HG03442 (cell line): Measurements from ENCODE around the gene RPS27L.

ENCODE experiments used
- ATAC-seq: cut with Tn5 transposase; IDR thresholded peaks from one replicate; pipeline ENCODE4 v1.9.1; 2021; ENCODE audit warnings: mild to moderate bottlenecking, moderate library complexity; ENCODE audit not compliant: unreplicated experiment

The RPS27L gene

GRCh38 chr15:63188247-63188925 is 31.1 kb upstream of the RPS27L start:
- ATAC-seq: no peak

- ATAC-seq: no peak
These were observed 30.4 kb upstream of the RPS27L start for GRCh38 chr15:63187589-63188226.

GRCh38 chr15:63186065-63186464 is 28.8 kb upstream of the RPS27L start:
- no peak for ATAC-seq

GRCh38 chr15:63185206-63185605 is 27.9 kb upstream of the RPS27L start:
- no peak for ATAC-seq

GRCh38 chr15:63181648-63182047 is 24.4 kb upstream of the RPS27L start:
- no peak for ATAC-seq

GRCh38 chr15:63180746-63181145 is 23.5 kb upstream of the RPS27L start:
- ATAC-seq: no peak

GRCh38 chr15:63178034-63178433 is 20.8 kb upstream of the RPS27L start:
- no peak for ATAC-seq

- no peak for ATAC-seq
These were observed 19.0 kb upstream of the RPS27L start for GRCh38 chr15:63176302-63176701.

- no peak for ATAC-seq
These were observed 15.7 kb upstream of the RPS27L start for GRCh38 chr15:63172851-63173451.

GRCh38 chr15:63172376-63172775 is 15.1 kb upstream of the RPS27L start:
- ATAC-seq: no peak

GRCh38 chr15:63169788-63170187 is 12.5 kb upstream of the RPS27L start:
- no peak for ATAC-seq

GRCh38 chr15:63166219-63166618 is 8.9 kb upstream of the RPS27L start:
- no peak for ATAC-seq

GRCh38 chr15:63165166-63165859 is 8.0 kb upstream of the RPS27L start:
- ATAC-seq: no peak

- ATAC-seq: no peak
These were observed 5.9 kb upstream of the RPS27L start for GRCh38 chr15:63163217-63163616.

GRCh38 chr15:63160638-63161037 is 3.4 kb upstream of the RPS27L start:
- ATAC-seq: no peak

GRCh38 chr15:63157891-63158431 is 684 bp upstream of the RPS27L start:
- ATAC-seq: peak; percentile 28

GRCh38 chr15:63156755-63157117 is 541 bp downstream of the RPS27L start:
- ATAC-seq: no peak

- ATAC-seq: no peak
These were observed 1.1 kb downstream of the RPS27L start for GRCh38 chr15:63156086-63156710.

GRCh38 chr15:63155486-63155885 is 1.8 kb downstream of the RPS27L start:
- no peak for ATAC-seq

GRCh38 chr15:63151665-63152064 is 5.6 kb downstream of the RPS27L start:
- ATAC-seq: no peak

- ATAC-seq: no peak
These were observed 10.6 kb downstream of the RPS27L start for GRCh38 chr15:63146684-63147083.
